ENCODE data around the gene S1PR5. TPM values are rescaled to one million over a fixed set of nuclear protein-coding genes. Genes with fewer than 3 reads are reported as not detected.

The S1PR5 gene
- total RNA-seq, 1 donor = 1.3 TPM

- no peak for DNase-seq (ENCODE audit: low read depth)
- no peak for TF ChIP-seq CTCF (IDR thresholded peaks at IDR 0.05; ENCODE audit: insufficient read depth, low read depth, low read length)
- H3K4me3 ChIP-seq (ENCODE audit: low read depth, low read length) = no peak overlapping the region
Observed at GRCh38 chr19:10560154-10560553, 42.9 kb upstream of the S1PR5 start.

GRCh38 chr19:10557603-10558197 lies 40.5 kb upstream of the S1PR5 start:
- no peak for TF ChIP-seq CTCF (IDR thresholded peaks at IDR 0.05; ENCODE audit: insufficient read depth, low read depth, low read length)
- no peak for DNase-seq (ENCODE audit: low read depth)
- H3K4me3 ChIP-seq (ENCODE audit: low read depth, low read length) = no peak overlapping the region

GRCh38 chr19:10555610-10555973 lies 38.3 kb upstream of the S1PR5 start:
- DNase-seq (ENCODE audit: low read depth) = no peak
- no peak overlapping the region for H3K4me3 ChIP-seq (ENCODE audit: low read depth, low read length)
- no peak for TF ChIP-seq CTCF (IDR thresholded peaks at IDR 0.05; ENCODE audit: insufficient read depth, low read depth, low read length)

GRCh38 chr19:10554760-10555609 lies 37.7 kb upstream of the S1PR5 start:
- TF ChIP-seq CTCF (IDR thresholded peaks at IDR 0.05; ENCODE audit: insufficient read depth, low read depth, low read length) = no peak
- no peak overlapping the region for H3K4me3 ChIP-seq (ENCODE audit: low read depth, low read length)
- DNase-seq (ENCODE audit: low read depth) = no peak

- DNase-seq (ENCODE audit: low read depth) = no peak
- no peak overlapping the region for H3K4me3 ChIP-seq (ENCODE audit: low read depth, low read length)
- no peak for TF ChIP-seq CTCF (IDR thresholded peaks at IDR 0.05; ENCODE audit: insufficient read depth, low read depth, low read length)
Observed at GRCh38 chr19:10553943-10554381, 36.7 kb upstream of the S1PR5 start.

- H3K4me3 ChIP-seq (ENCODE audit: low read depth, low read length) = no peak overlapping the region
- TF ChIP-seq CTCF (IDR thresholded peaks at IDR 0.05; ENCODE audit: insufficient read depth, low read depth, low read length) = no peak
- no peak for DNase-seq (ENCODE audit: low read depth)
Observed at GRCh38 chr19:10553087-10553667, 35.9 kb upstream of the S1PR5 start.
